ENCODE data around the gene OGG1. TPM values are rescaled to one million over a fixed set of nuclear protein-coding genes. Genes with fewer than 3 reads are reported as not detected.
"Not testable (repeated sequence)": the region's sequence is repeated elsewhere in the genome, so short reads cannot be mapped to it uniquely, and the experiment has no call there.

The OGG1 gene
- total and polyA plus RNA-seq, 12 donors: 5.2 to 15.1 (median 8.5) TPM

DNA sequence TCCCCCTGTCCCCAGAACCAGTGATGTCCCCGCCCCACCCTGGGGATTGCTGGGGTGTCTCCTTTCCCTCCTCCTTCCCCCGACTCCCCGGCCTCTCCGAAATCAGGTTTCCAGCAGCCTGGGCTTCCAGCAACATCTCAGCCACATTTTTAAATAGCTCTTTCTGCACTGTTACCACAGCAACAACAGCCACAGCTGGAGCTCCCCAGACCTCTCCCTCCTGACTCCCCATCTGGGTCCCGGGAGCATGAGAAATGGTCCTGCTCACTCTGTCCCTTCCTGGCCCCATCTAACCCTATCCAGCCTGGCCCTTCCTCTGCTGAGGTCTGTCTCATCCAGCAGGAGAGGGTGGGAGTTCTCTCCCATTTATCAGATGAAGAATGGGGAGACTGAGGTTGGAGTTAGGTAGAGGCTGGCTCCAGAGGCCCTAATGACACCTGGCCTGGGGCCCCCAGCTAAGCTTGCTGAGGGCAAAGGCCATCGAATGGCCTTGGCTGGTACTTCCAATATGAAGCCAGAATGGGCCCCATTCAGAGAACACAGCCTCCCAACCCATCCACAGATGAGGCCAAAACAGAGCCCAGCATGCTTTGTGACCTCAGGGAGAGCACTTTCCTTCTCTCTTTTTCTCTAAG, 18.5 kb downstream of the OGG1 start:
- Histone ChIP-seq H3K27ac (peak overlapping the region in 7 of 10 donors; percentile 20 to 91 (median 59)), H3K36me3 (peaks cover 0 to 26% (median 0%) of the 10 kb centered on the region in 9 donors), H3K4me3 (peak overlapping the region in 6 of 10 donors; percentile 73 to 91 (median 80)), H3K4me1 (peaks cover 10 to 50% (median 42%) of the 10 kb centered on the region in 9 donors), H3K27me3 (no peaks in the 10 kb centered on the region), H3K9me3 (no peaks in the 10 kb centered on the region)
- no peak for ATAC-seq
- 72 to 74% methylated on average over 6 of the region's 6 CpGs for WGBS, 2 donors
- TF ChIP-seq, protein P1, sequence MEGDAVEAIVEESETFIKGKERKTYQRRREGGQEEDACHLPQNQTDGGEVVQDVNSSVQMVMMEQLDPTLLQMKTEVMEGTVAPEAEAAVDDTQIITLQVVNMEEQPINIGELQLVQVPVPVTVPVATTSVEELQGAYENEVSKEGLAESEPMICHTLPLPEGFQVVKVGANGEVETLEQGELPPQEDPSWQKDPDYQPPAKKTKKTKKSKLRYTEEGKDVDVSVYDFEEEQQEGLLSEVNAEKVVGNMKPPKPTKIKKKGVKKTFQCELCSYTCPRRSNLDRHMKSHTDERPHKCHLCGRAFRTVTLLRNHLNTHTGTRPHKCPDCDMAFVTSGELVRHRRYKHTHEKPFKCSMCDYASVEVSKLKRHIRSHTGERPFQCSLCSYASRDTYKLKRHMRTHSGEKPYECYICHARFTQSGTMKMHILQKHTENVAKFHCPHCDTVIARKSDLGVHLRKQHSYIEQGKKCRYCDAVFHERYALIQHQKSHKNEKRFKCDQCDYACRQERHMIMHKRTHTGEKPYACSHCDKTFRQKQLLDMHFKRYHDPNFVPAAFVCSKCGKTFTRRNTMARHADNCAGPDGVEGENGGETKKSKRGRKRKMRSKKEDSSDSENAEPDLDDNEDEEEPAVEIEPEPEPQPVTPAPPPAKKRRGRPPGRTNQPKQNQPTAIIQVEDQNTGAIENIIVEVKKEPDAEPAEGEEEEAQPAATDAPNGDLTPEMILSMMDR (IDR thresholded peaks at IDR 0.05): no peak
- no peak for DNase-seq
- intact Hi-C loops (cut with DNase I): no loop called here

DNA sequence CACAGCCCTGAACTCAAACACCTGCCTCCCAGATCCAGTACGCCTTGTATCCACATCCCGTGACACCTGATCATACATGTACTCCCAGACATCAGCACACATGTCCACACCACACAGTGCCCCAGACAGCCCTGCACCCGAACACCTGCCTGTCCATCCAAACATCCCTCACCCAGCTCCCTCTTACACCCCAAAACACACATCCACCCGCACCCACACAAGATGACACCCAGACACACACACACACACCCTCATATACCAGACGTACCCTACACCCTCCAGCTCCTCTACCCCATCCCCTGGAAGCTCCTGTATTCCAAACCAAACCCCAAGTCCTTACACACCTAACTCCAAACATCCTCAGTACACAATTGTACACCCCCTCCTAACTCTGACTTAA, 19.3 kb downstream of the OGG1 start:
- peaks cover 0 to 19% (median 0%) of the 10 kb centered on the region in 9 donors for H3K36me3 ChIP-seq
- H3K27ac ChIP-seq: peak overlapping the region in 9 of 10 donors; percentile 83 to 91 (median 88)
- intact Hi-C loops (cut with DNase I): no loop called here
- 79 to 82% methylated on average over 5 of the region's 5 CpGs for WGBS, 2 donors
- H3K4me1 ChIP-seq: peaks cover 10 to 50% (median 42%) of the 10 kb centered on the region in 9 donors
- TF ChIP-seq, protein P1 (IDR thresholded peaks at IDR 0.05): no peak
- DNase-seq (no peak), ATAC-seq (peak in 4 of 8 donors; percentile 1 to 3 (median 1))
- no peaks in the 10 kb centered on the region for H3K9me3 ChIP-seq
- no peaks in the 10 kb centered on the region for H3K27me3 ChIP-seq
- H3K4me3 ChIP-seq: peak overlapping the region; percentile 58 to 91 (median 80)

DNA sequence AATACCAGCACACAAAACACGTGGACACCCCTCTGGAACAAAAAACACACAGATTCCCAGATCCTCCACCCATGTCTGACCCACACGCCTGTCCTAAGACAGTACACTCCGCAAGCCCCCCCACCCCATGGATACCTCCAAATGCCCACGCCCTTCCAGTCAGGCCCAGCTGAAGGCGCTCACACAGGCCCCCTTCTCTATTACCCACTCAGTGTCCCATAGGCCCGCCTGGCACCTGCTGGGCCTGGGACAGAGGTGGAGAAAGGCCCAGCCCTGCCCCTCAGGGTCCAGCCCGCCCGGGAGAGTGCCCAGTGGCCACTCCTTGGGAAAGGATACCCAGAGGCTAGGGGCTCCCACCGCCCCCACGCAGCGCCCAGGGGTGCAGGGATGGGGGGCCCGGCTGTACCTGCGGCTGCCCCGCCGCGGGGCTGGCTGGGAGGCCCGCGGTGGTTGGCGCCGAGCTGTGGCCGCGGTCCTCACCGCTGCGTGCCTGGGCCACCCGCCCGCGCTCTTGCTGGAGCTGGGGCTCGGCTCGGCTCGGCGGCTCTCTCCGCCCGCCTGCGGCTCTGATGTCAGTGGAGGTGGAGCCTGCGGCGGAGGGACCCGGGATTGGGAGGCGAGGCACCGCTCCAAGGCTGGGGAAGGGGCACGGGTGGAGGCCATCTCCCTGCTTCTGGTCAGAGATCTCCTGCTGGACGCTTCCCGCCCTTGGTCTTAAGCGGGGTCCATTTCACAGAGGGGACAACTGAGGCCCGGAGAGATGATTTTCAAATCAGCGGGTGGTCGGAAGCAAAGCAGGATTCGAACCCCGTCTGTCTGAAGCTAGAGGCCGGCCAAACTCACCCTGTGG, 19.9 kb downstream of the OGG1 start, which contains the start of gene CAMK1:
CAMK1 (minus strand) TSS at position 522 of the 850 bp plus-strand sequence. CDS start 2,198 bp downstream, outside the sequence.
- H3K27ac ChIP-seq: peak within 1 kb of the TSS; percentile 70 to 91 (median 86)
- ATAC-seq: peak; percentile 92 to 94 (median 93)
- peak within 1 kb of the TSS; percentile 58 to 91 (median 80) for H3K4me3 ChIP-seq
- TF ChIP-seq, protein P1 (IDR thresholded peaks at IDR 0.05): no peak
- H3K27me3 ChIP-seq: no peaks in the 10 kb centered on the region
- DNase-seq: peak; percentile 80 to 88
- intact Hi-C loops (cut with DNase I): no loop called here
- H3K36me3 ChIP-seq: peaks cover 0 to 18% (median 0%) of the 10 kb centered on the region in 9 donors
- WGBS, 2 donors: 4% methylated on average over 44 to 49 of the region's 49 CpGs
- H3K4me1 ChIP-seq: peaks cover 10 to 50% (median 42%) of the 10 kb centered on the region in 9 donors
- no peaks in the 10 kb centered on the region for H3K9me3 ChIP-seq

- TF ChIP-seq, protein P1 (IDR thresholded peaks at IDR 0.05): no peak
- Histone ChIP-seq H3K9me3 (no peaks in the 10 kb centered on the region), H3K27me3 (no peaks in the 10 kb centered on the region), H3K27ac (peak overlapping the region; percentile 70 to 91 (median 86)), H3K4me1 (peaks cover 10 to 50% (median 42%) of the 10 kb centered on the region in 9 donors), H3K36me3 (peaks cover 0 to 13% (median 0%) of the 10 kb centered on the region in 9 donors), H3K4me3 (peak overlapping the region in 9 of 10 donors; percentile 70 to 91 (median 83))
- intact Hi-C loops (cut with DNase I): no loop called here
- DNase-seq (peak; percentile 91 to 92), ATAC-seq (peak; percentile 34 to 73 (median 54))
- WGBS, 2 donors: 11 to 12% methylated on average over 15 of the region's 15 CpGs
Observed at GRCh38 chr3:9770276-9770812, 20.6 kb downstream of the OGG1 start.

DNA sequence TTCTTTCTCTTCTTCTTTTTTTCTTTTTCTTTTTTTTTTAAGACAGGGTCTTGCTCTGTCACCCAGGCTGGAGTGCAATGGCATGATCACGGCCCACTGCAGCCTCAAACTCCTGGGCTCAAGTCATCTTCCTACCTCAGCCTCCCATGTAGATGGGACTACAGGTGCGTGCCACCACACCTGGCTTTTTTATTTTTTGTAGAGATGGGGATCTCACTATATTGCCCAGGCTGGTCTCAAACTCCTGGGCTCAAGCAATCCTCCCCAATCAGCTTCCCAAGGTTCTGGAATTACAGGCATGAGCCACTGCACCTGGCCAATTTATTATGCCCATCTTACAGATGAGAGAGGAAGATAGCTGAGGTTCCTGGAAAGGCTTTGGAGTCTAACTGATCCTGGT, 21.3 kb downstream of the OGG1 start:
- DNase-seq; intact Hi-C loops (cut with DNase I); H3K27me3 ChIP-seq; ATAC-seq; H3K9me3 ChIP-seq; H3K36me3 ChIP-seq: not testable (repeated sequence)
- peaks cover 10 to 50% (median 42%) of the 10 kb centered on the region in 9 donors for H3K4me1 ChIP-seq
- peak overlapping the region in 5 of 10 donors; percentile 83 to 91 (median 88) for H3K27ac ChIP-seq
- peak overlapping the region in 1 of 10 donors; percentile 86 for H3K4me3 ChIP-seq
- 93% methylated on average over 2 of the region's 2 CpGs for WGBS, 2 donors
